Pancreas (tissue), 10 donors: ENCODE measurements around the gene MOCS3. TPM values are rescaled to one million over a fixed set of nuclear protein-coding genes. Genes with fewer than 3 reads are reported as not detected.

Experiments
- ATAC-seq, 4 donors: fragments of 200-7000 bp; cut with Tn5 transposase; one replicate each; pipeline versions ENCODE4 v1.8.0 to v1.9.1; 2020; ENCODE audit warnings: mild to moderate bottlenecking in 4 of 4, moderate library complexity in 4 of 4
- DNase-seq, 6 donors: peaks; one replicate each; pipeline ENCODE4 v3.0.0-alpha.2; 2020
- FAIRE-seq: peaks from 2 replicates; lab custom pipeline; 2012; peaks lifted over from hg19 to GRCh38; lab: Jason Lieb, UNC
- H3K27ac ChIP-seq, 4 donors: fragments of 200-600 bp; sonication (generic); 1 replicate in 3 of 4; 2 replicates in 1 of 4; pipeline versions ENCODE4 v1.5.0 to v1.8.0; 2020
- H3K27me3 ChIP-seq, 4 donors: fragments of 200-600 bp; one replicate each; pipeline ENCODE4 v1.8.0; 2021
- H3K36me3 ChIP-seq, 3 donors: fragments of 200-600 bp; sonication (generic) in 1 of 3; one replicate each; pipeline versions ENCODE4 v1.5.0 to v1.8.0; 2020 to 2021
- H3K4me1 ChIP-seq, 3 donors: fragments of 200-600 bp; one replicate each; pipeline ENCODE4 v1.8.0; 2021
- H3K4me3 ChIP-seq, 4 donors: fragments of 200-600 bp; sonication (generic) in 2 of 4; one replicate each; pipeline versions ENCODE4 v1.5.0 to v1.8.0; 2020 to 2021
- H3K9me3 ChIP-seq, 4 donors: fragments of 200-600 bp; one replicate each; pipeline ENCODE4 v1.8.0; 2021
- CTCF ChIP-seq, 4 donors: fragments of 200-600 bp; sonication (generic) in 3 of 4; IDR thresholded peaks; one replicate each; pipeline versions ENCODE4 v1.5.0 to v1.8.0; 2021; ENCODE audit warnings: antibody characterized with exemption in 4 of 4
- WGBS, 2 donors: extraction: QIAGEN DNeasy Blood & Tissue Kit; methylation state at CpG; one replicate each; pipeline ENCODE4 v1.1.7; 2013; 5-methylcytosine and 5-hydroxymethylcytosine counted together
- intact Hi-C, 3 donors: fragments of 100-400 bp; cut with DNase I; formaldehyde crosslinking; loops; one replicate each; pipeline versions ENCODE4 v1.11.1 to v1.14.2; 2022
- polyA plus RNA-seq, 2 donors: library from polyadenylated mRNA; stranded (reverse); fragments of 200-250 nt; gene quantifications; one replicate each; pipeline ENCODE4 v1.2.3, GENCODE V29; 2013
- total RNA-seq, 6 donors: library from RNA; stranded (reverse); fragmentation: NEBNext Ultra II Directional in 4 of 6; extraction: Animal tissue kit (Norgen Biotek cat#: 25700) in 4 of 6; gene quantifications; one replicate each; pipeline versions ENCODE4 v1.2.1 to v1.2.4, GENCODE V29; 2021 to 2023
- donor health status: healthy with polysubstance abuse.
- donor health status: DM: no; HTN: no; CAD: no; lungs with moderate emphysema.
- donor health status: DM: no; HTN: no; CAD: no.
- donor health status: control.
- donor health status: control.
- donor health status: Bipolar disorder and iron deficiency.
- donor health status: DM: yes; HTN: yes; CAD: no.
- donor health status: DM: no; HTN: no; CAD: no.
- donor health status: DM: no; HTN: no; CAD: no.
- donor health status: DM: yes; HTN: yes; CAD: no.

MOCS3 gene
- total and polyA plus RNA-seq, 8 donors = 0.72 to 2.3 (median 1.8) TPM

- no peak for ATAC-seq
- 84 to 86% methylated on average over 3 of the region's 3 CpGs for WGBS, 2 donors
- no peak for DNase-seq
- intact Hi-C loops = loop anchor here in 1 of 3 donors (5.0 kb wide), 1 partner anchor 326 kb away; no protein-coding TSS in a partner anchor
- Histone ChIP-seq H3K27ac (no peak overlapping the region), H3K36me3 (no peaks in the 10 kb centered on the region), H3K4me3 (no peak overlapping the region), H3K9me3 (no peaks in the 10 kb centered on the region), H3K4me1 (no peaks in the 10 kb centered on the region), H3K27me3 (no peaks in the 10 kb centered on the region)
- TF ChIP-seq CTCF (IDR thresholded peaks at IDR 0.05) = no peak
- FAIRE-seq = no peak
Measured at GRCh38 chr20:50981714-50982048, 23.1 kb downstream of the MOCS3 start.

GRCh38 chr20:50982363-50982762 is 23.7 kb downstream of the MOCS3 start:
- no peak for FAIRE-seq
- no peaks in the 10 kb centered on the region for H3K36me3 ChIP-seq
- WGBS, 2 donors = 4% methylated on average over 4 of the region's 4 CpGs
- no peak for DNase-seq
- ATAC-seq = peak in 1 of 4 donors; percentile 38
- H3K4me3 ChIP-seq = no peak overlapping the region
- no peaks in the 10 kb centered on the region for H3K9me3 ChIP-seq
- intact Hi-C loops = loop anchor here in 1 of 3 donors (5.0 kb wide), 1 partner anchor 325 kb away; no protein-coding TSS in a partner anchor
- no peaks in the 10 kb centered on the region for H3K27me3 ChIP-seq
- no peak overlapping the region for H3K27ac ChIP-seq
- no peaks in the 10 kb centered on the region for H3K4me1 ChIP-seq
- no peak for TF ChIP-seq CTCF (IDR thresholded peaks at IDR 0.05)

- no peak overlapping the region for H3K4me3 ChIP-seq
- H3K4me1 ChIP-seq = peaks cover 0 to 3% (median 0%) of the 10 kb centered on the region in 3 donors
- FAIRE-seq (no peak), DNase-seq (no peak), ATAC-seq (no peak)
- H3K27me3 ChIP-seq = no peaks in the 10 kb centered on the region
- H3K27ac ChIP-seq = no peak overlapping the region
- H3K36me3 ChIP-seq = no peaks in the 10 kb centered on the region
- no peaks in the 10 kb centered on the region for H3K9me3 ChIP-seq
- intact Hi-C loops = loop anchor here in 1 of 3 donors (5.0 kb wide), 1 partner anchor 324 kb away; no protein-coding TSS in a partner anchor
- 45 to 55% methylated on average over 2 of the region's 2 CpGs for WGBS, 2 donors
- no peak for TF ChIP-seq CTCF (IDR thresholded peaks at IDR 0.05)
Measured at GRCh38 chr20:50983321-50983720, 24.7 kb downstream of the MOCS3 start.

- no peaks in the 10 kb centered on the region for H3K36me3 ChIP-seq
- intact Hi-C loops = no loop called here
- no peak overlapping the region for H3K27ac ChIP-seq
- no peaks in the 10 kb centered on the region for H3K27me3 ChIP-seq
- H3K9me3 ChIP-seq = no peaks in the 10 kb centered on the region
- peaks cover 0 to 3% (median 0%) of the 10 kb centered on the region in 3 donors for H3K4me1 ChIP-seq
- ATAC-seq = peak; percentile 92 to 100 (median 98)
- no peak overlapping the region for H3K4me3 ChIP-seq
- peak in 4 of 6 donors; percentile 53 to 81 (median 66) for DNase-seq
- FAIRE-seq = no peak
- WGBS, 2 donors = 9 to 14% methylated on average over 13 of the region's 13 CpGs
- peak; percentile 73 to 84 (median 82) for TF ChIP-seq CTCF (IDR thresholded peaks at IDR 0.05)
Measured at GRCh38 chr20:50987493-50988210, 29.0 kb downstream of the MOCS3 start.

- Histone ChIP-seq H3K9me3 (no peaks in the 10 kb centered on the region), H3K27me3 (no peaks in the 10 kb centered on the region), H3K36me3 (no peaks in the 10 kb centered on the region), H3K4me1 (peaks cover 0 to 3% (median 0%) of the 10 kb centered on the region in 3 donors), H3K4me3 (no peak overlapping the region), H3K27ac (no peak overlapping the region)
- DNase-seq = no peak
- TF ChIP-seq CTCF (IDR thresholded peaks at IDR 0.05) = no peak
- 53 to 67% methylated on average over 3 of the region's 3 CpGs for WGBS, 2 donors
- FAIRE-seq = no peak
- no peak for ATAC-seq
- intact Hi-C loops = loop anchor here in 1 of 3 donors (5.0 kb wide), 1 partner anchor 311 kb away; no protein-coding TSS in a partner anchor
Measured at GRCh38 chr20:50991076-50991475, 32.5 kb downstream of the MOCS3 start.
